Peyer's patch (tissue), 4 donors: Measurements from ENCODE around the gene PAX7.

Source experiments
- POLR2A ChIP-seq, 2 donors: fragments of 450-650 bp; IDR thresholded peaks; one replicate each; pipeline ENCODE4 v1.5.1; 2017; ENCODE audit warnings: antibody characterized with exemption in 2 of 2, mild to moderate bottlenecking in 2 of 2, moderate library complexity in 2 of 2
- TF ChIP-seq, protein P1 (sequence below), 6 experiments: fragments of 450-650 bp in 4 of 6; fragments of 200-600 bp in 2 of 6; sonication (generic) in 1 of 6; IDR thresholded peaks; one replicate each; pipeline ENCODE4 v1.5.1; 2017 to 2019; ENCODE audit warnings: antibody characterized with exemption in 6 of 6, mild to moderate bottlenecking in 3 of 6, moderate library complexity in 1 of 6

DNA sequence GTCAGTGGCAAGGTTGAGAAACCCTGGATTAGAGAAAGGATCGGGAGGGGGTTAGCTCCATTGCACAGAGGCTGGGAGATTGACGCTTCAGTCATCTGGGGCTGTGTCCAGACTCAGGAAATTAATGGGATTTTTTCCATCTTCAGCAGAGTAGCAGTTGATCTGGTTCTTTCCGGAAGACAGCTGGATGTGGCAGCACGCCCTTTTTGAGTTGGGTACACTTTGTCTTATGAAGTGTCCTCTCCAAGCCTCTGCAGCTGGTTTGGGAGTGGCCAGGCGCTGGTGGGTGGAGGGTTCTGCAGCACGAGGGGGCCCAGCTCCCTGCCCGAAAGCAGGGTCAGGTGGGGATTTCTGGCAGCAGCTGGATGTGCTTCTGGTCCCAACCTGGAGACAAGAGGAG lies 133.7 kb downstream of the PAX7 start:
- TF ChIP-seq POLR2A (IDR thresholded peaks at IDR 0.05): no peak
- TF ChIP-seq, protein P1, sequence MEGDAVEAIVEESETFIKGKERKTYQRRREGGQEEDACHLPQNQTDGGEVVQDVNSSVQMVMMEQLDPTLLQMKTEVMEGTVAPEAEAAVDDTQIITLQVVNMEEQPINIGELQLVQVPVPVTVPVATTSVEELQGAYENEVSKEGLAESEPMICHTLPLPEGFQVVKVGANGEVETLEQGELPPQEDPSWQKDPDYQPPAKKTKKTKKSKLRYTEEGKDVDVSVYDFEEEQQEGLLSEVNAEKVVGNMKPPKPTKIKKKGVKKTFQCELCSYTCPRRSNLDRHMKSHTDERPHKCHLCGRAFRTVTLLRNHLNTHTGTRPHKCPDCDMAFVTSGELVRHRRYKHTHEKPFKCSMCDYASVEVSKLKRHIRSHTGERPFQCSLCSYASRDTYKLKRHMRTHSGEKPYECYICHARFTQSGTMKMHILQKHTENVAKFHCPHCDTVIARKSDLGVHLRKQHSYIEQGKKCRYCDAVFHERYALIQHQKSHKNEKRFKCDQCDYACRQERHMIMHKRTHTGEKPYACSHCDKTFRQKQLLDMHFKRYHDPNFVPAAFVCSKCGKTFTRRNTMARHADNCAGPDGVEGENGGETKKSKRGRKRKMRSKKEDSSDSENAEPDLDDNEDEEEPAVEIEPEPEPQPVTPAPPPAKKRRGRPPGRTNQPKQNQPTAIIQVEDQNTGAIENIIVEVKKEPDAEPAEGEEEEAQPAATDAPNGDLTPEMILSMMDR (IDR thresholded peaks at IDR 0.05): no peak
